Sigmoid colon (tissue), 4 donors: ENCODE results near the gene RAB3C.

Source experiments
- CTCF ChIP-seq, 4 experiments: fragments of 450-650 bp in 3 of 4; fragments of 200-600 bp in 1 of 4; IDR thresholded peaks; one replicate each; pipeline ENCODE4 v1.5.1; 2016 to 2019; ENCODE audit warnings: antibody characterized with exemption in 4 of 4, mild to moderate bottlenecking in 3 of 4, moderate library complexity in 2 of 4
- EP300 ChIP-seq, 4 donors: sonication (generic); formaldehyde crosslinking; IDR thresholded peaks; one replicate each; pipeline ENCODE4 v1.6.1; 2017; ENCODE audit warnings: antibody characterized with exemption in 4 of 4
- POLR2A ChIP-seq, 2 donors: fragments of 450-650 bp; IDR thresholded peaks; one replicate each; pipeline ENCODE4 v1.6.1; 2016; ENCODE audit warnings: antibody characterized with exemption in 2 of 2, mild to moderate bottlenecking in 2 of 2, moderate library complexity in 2 of 2
- POLR2AphosphoS5 ChIP-seq, 4 donors: sonication (generic); formaldehyde crosslinking; IDR thresholded peaks; one replicate each; pipeline ENCODE4 v1.6.1; 2017; ENCODE audit warnings: antibody characterized with exemption in 4 of 4

GRCh38 chr5:58797021-58797420 lies 214.1 kb downstream of the RAB3C start:
- TF ChIP-seq CTCF (IDR thresholded peaks at IDR 0.05) (no peak), POLR2AphosphoS5 (IDR thresholded peaks at IDR 0.05) (no peak), EP300 (IDR thresholded peaks at IDR 0.05) (no peak), POLR2A (IDR thresholded peaks at IDR 0.05) (no peak)
